Measurements from ENCODE around the gene RNF44.

DNA sequence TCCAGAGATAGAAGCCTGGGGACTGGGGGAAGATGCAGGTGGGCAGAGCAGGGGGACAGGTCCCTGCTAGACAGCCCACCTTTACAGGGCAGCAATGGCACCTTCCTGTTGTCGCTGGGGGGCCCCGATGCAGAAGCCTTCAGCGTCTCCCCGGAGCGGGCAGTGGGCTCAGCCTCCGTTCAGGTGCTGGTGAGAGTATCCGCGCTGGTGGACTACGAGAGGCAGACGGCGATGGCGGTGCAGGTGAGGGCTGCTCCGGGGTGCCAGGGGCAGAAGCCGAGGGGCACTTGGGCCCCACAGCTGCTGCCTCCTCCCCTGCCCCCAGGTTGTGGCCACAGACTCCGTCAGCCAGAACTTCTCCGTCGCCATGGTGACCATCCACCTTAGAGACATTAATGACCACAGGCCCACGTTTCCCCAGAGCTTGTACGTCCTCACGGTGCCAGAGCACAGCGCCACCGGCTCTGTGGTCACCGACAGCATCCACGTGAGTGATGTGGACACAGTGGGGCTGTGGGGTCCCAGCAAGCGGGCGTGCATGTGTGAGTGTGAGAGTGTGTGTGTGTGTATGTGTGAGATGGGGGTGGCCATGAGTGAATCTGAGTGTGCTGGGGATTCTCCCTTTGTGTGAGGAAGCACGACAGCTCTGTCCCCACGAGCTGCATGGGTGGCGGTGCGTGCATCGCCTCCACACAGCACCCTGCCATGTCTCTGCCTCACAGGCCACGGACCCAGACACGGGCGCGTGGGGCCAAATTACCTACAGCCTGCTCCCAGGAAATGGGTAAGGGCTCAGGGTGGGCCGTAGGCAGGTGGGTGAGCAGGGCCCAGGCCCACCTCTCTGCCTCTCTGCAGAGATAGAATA lies 40.3 kb upstream of the RNF44 start:
- no peak for TF ChIP-seq POLR2AphosphoS5 (IDR thresholded peaks at IDR 0.05; ENCODE audit: insufficient read depth, low read depth, low read length)
- TF ChIP-seq, protein P1, sequence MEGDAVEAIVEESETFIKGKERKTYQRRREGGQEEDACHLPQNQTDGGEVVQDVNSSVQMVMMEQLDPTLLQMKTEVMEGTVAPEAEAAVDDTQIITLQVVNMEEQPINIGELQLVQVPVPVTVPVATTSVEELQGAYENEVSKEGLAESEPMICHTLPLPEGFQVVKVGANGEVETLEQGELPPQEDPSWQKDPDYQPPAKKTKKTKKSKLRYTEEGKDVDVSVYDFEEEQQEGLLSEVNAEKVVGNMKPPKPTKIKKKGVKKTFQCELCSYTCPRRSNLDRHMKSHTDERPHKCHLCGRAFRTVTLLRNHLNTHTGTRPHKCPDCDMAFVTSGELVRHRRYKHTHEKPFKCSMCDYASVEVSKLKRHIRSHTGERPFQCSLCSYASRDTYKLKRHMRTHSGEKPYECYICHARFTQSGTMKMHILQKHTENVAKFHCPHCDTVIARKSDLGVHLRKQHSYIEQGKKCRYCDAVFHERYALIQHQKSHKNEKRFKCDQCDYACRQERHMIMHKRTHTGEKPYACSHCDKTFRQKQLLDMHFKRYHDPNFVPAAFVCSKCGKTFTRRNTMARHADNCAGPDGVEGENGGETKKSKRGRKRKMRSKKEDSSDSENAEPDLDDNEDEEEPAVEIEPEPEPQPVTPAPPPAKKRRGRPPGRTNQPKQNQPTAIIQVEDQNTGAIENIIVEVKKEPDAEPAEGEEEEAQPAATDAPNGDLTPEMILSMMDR (IDR thresholded peaks at IDR 0.05; ENCODE audit: extremely low read depth in 1 of 2, insufficient read depth in 1 of 2, low read depth in 1 of 2, low read length in 2 of 2) = no peak
- TF ChIP-seq, protein P2, sequence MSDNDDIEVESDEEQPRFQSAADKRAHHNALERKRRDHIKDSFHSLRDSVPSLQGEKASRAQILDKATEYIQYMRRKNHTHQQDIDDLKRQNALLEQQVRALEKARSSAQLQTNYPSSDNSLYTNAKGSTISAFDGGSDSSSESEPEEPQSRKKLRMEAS (IDR thresholded peaks at IDR 0.05; ENCODE audit: insufficient read depth, insufficient read length) = no peak
- TF ChIP-seq POLR2A (IDR thresholded peaks at IDR 0.05; ENCODE audit: low read depth, low read length) = no peak
- no peak for TF ChIP-seq JUN (IDR thresholded peaks at IDR 0.05; ENCODE audit: borderline replicate concordance, insufficient read depth, insufficient read length, low read depth)
